Measurements from ENCODE around the gene SHC1. TPM values are rescaled to one million over a fixed set of nuclear protein-coding genes. Genes with fewer than 3 reads are reported as not detected.
A peak's percentile ranks its signal among the peaks of the same experiment; 100 is the strongest.

SHC1 gene
- total RNA-seq, 2 experiments from 2014 or later: 59.9 to 60.0 TPM

DNA sequence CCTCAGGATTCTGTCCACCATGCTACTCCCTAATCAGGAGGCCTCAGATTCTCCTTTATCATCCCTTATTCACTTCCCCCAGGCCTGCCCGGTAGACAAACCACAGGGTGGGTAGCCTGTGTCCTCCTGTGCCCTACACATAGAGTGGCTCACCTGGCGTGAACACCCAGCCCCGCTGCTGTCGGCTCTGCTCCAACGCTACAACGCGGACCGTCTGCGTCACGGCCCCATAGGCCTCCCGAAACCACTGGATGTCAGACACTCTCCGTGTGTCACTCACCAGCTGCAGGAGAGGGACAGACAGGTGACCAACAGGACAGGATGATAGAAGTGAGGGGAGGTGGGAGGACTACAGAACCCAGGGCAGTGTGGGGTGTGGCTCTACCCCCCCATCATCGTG, 44.3 kb downstream of the SHC1 start:
- ATAC-seq (ENCODE audit: poor library complexity) (no peak), DNase-seq (no peak)
- H3K27me3 ChIP-seq (ENCODE audit: control insufficient read depth in 1 of 2, insufficient read depth in 2 of 2, low read length in 2 of 2): no peaks in the 10 kb centered on the region
- H3K4me1 ChIP-seq (ENCODE audit: insufficient read depth, low read length): peaks cover 13% of the 10 kb centered on the region
- peaks cover 69% of the 10 kb centered on the region for H3K36me3 ChIP-seq (ENCODE audit: insufficient read depth, low read length)
- Mint-ChIP-seq H3K4me3 (no peak overlapping the region), H3K9me3 (no peaks in the 10 kb centered on the region), H3K4me1 (ENCODE audit: low read depth) (peaks cover 7% of the 10 kb centered on the region), H3K27me3 (no peaks in the 10 kb centered on the region), H3K36me3 (ENCODE audit: low read depth) (peaks cover 80% of the 10 kb centered on the region), H3K27ac (peak overlapping the region; percentile 20)
- intact Hi-C loops (cut with DNase I, micrococcal nuclease): no loop called here
- CTCF ChIA-PET: interaction anchor here (0.6 kb wide), 1 partner anchor 61 kb away, joined by 3 read pairs; no protein-coding TSS in a partner anchor
- POLR2A ChIA-PET: no interaction called here
- H3K4me3 ChIP-seq (ENCODE audit: low read length): no peak overlapping the region
- H3K27ac ChIP-seq (ENCODE audit: low read depth in 1 of 2, low read length in 2 of 2): no peak overlapping the region
- TF ChIP-seq, protein P1, sequence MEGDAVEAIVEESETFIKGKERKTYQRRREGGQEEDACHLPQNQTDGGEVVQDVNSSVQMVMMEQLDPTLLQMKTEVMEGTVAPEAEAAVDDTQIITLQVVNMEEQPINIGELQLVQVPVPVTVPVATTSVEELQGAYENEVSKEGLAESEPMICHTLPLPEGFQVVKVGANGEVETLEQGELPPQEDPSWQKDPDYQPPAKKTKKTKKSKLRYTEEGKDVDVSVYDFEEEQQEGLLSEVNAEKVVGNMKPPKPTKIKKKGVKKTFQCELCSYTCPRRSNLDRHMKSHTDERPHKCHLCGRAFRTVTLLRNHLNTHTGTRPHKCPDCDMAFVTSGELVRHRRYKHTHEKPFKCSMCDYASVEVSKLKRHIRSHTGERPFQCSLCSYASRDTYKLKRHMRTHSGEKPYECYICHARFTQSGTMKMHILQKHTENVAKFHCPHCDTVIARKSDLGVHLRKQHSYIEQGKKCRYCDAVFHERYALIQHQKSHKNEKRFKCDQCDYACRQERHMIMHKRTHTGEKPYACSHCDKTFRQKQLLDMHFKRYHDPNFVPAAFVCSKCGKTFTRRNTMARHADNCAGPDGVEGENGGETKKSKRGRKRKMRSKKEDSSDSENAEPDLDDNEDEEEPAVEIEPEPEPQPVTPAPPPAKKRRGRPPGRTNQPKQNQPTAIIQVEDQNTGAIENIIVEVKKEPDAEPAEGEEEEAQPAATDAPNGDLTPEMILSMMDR (IDR thresholded peaks at IDR 0.05): no peak
- no peaks in the 10 kb centered on the region for H3K9me3 ChIP-seq (ENCODE audit: control insufficient read depth in 1 of 2, insufficient read depth in 1 of 2, low read length in 2 of 2)

DNA sequence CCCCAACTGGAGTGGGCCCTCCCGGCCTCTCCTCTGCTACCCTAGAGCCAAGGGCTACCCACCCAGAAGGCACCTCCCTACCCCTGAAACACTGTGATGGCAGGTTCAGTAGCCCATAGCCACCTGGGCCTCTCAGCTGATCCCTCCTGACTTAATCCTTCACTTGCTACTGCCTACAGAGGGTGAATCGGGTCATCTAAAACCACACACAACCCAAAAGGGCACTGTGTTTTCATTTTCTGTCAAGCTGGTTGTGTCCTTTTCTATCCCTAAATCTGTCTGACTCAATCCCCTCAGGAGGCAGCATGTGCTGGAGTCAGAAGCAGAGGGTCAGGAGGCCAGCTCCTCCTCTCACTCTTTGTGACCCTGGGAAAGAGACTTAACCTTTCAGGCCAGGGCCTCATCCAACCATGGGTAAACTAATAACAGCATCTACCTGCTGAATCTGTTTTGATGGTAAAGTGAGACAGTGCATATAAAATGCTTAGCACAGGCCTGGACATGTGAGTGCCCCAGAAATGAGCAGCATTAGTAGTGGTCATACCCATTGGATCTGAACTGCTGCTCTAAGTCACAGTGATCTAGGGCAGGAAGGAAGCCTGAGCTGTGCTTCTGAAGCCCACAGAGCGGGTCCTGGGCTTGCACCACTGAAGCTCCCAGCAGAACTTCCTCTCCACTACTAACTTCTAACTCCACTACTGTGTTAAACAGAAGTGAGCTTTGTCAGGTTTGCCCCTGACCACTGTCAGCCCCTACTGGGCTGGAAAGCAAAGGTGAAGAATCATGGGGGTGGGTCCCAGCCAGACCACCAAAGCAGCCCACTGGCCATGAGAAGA, 45.0 kb downstream of the SHC1 start:
- no peaks in the 10 kb centered on the region for H3K27me3 Mint-ChIP-seq
- intact Hi-C loops (cut with DNase I, micrococcal nuclease): no loop called here
- H3K9me3 Mint-ChIP-seq: no peaks in the 10 kb centered on the region
- peaks cover 7% of the 10 kb centered on the region for H3K4me1 Mint-ChIP-seq (ENCODE audit: low read depth)
- TF ChIP-seq, protein P1 (IDR thresholded peaks at IDR 0.05): no peak
- Histone ChIP-seq H3K9me3 (ENCODE audit: control insufficient read depth in 1 of 2, insufficient read depth in 1 of 2, low read length in 2 of 2) (no peaks in the 10 kb centered on the region), H3K27me3 (ENCODE audit: control insufficient read depth in 1 of 2, insufficient read depth in 2 of 2, low read length in 2 of 2) (no peaks in the 10 kb centered on the region), H3K4me1 (ENCODE audit: insufficient read depth, low read length) (peaks cover 13% of the 10 kb centered on the region), H3K4me3 (ENCODE audit: low read length) (no peak overlapping the region), H3K36me3 (ENCODE audit: insufficient read depth, low read length) (peaks cover 69% of the 10 kb centered on the region), H3K27ac (ENCODE audit: low read depth in 1 of 2, low read length in 2 of 2) (no peak overlapping the region)
- CTCF ChIA-PET: interaction anchor here (0.6 kb wide), 1 partner anchor 60 kb away, joined by 3 read pairs; no protein-coding TSS in a partner anchor
- H3K27ac Mint-ChIP-seq: peak overlapping the region; percentile 20
- no peak for DNase-seq
- peaks cover 78% of the 10 kb centered on the region for H3K36me3 Mint-ChIP-seq (ENCODE audit: low read depth)
- no peak overlapping the region for H3K4me3 Mint-ChIP-seq
- POLR2A ChIA-PET: interaction anchor here (0.5 kb wide), 1 partner anchor 317 kb away, joined by 3 read pairs; no protein-coding TSS in a partner anchor
- no peak for ATAC-seq (ENCODE audit: poor library complexity)

DNA sequence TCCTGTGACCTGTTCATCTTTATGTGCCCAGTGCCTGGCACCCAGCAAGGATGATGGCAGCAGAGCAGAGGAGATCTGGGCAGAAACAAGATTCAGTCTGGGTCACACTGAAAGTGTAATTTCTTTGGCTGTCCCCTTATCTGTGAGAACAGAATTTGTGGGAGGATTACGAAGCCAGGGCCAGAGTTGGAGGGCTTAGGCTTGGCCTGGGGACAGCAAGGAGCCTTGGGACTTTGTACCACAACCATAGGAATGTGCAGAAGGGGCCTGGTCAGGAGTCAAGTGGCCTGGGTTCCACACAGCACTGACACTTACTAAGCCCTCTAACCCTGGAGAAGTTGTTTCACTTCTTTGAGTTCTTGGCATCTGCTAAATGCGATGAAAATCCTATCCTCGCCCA, 46.9 kb downstream of the SHC1 start:
- H3K9me3 ChIP-seq (ENCODE audit: control insufficient read depth in 1 of 2, insufficient read depth in 1 of 2, low read length in 2 of 2): no peaks in the 10 kb centered on the region
- CTCF ChIA-PET: no interaction called here
- peaks cover 13% of the 10 kb centered on the region for H3K4me1 ChIP-seq (ENCODE audit: insufficient read depth, low read length)
- Mint-ChIP-seq H3K9me3 (no peaks in the 10 kb centered on the region), H3K4me1 (ENCODE audit: low read depth) (peaks cover 7% of the 10 kb centered on the region), H3K4me3 (no peak overlapping the region), H3K36me3 (ENCODE audit: low read depth) (peaks cover 63% of the 10 kb centered on the region), H3K27me3 (no peaks in the 10 kb centered on the region), H3K27ac (no peak overlapping the region)
- no peak for ATAC-seq (ENCODE audit: poor library complexity)
- TF ChIP-seq, protein P1 (IDR thresholded peaks at IDR 0.05): no peak
- no peaks in the 10 kb centered on the region for H3K27me3 ChIP-seq (ENCODE audit: control insufficient read depth in 1 of 2, insufficient read depth in 2 of 2, low read length in 2 of 2)
- peaks cover 55% of the 10 kb centered on the region for H3K36me3 ChIP-seq (ENCODE audit: insufficient read depth, low read length)
- H3K4me3 ChIP-seq (ENCODE audit: low read length): no peak overlapping the region
- H3K27ac ChIP-seq (ENCODE audit: low read depth in 1 of 2, low read length in 2 of 2): no peak overlapping the region
- no peak for DNase-seq
- POLR2A ChIA-PET: no interaction called here
- intact Hi-C loops (cut with DNase I, micrococcal nuclease): no loop called here

All from CD4-positive, alpha-beta T cell (primary cell).